Parathyroid adenoma (tissue), 2 donors: ENCODE data around the gene CR1.
"Not testable (repeated sequence)": the region's sequence is repeated elsewhere in the genome, so short reads cannot be mapped to it uniquely, and the experiment has no call there.

Experiments used
- H2AFZ ChIP-seq: fragments of 300-600 bp; sonication (generic); one replicate; pipeline ENCODE4 v1.7.0; 2017; ENCODE audit warnings: antibody characterized with exemption, mild to moderate bottlenecking
- H3K27ac ChIP-seq: fragments of 300-600 bp; sonication (generic); one replicate; pipeline ENCODE4 v1.7.0; 2017
- H3K27me3 ChIP-seq: fragments of 300-600 bp; sonication (generic); one replicate; pipeline ENCODE4 v1.7.0; 2017; ENCODE audit warnings: low read length; ENCODE audit not compliant: control insufficient read depth, insufficient read depth
- H3K36me3 ChIP-seq: fragments of 300-600 bp; sonication (generic); one replicate; pipeline ENCODE4 v1.7.0; 2017; ENCODE audit warnings: low read length; ENCODE audit not compliant: control insufficient read depth, insufficient read depth
- H3K4me1 ChIP-seq: fragments of 300-600 bp; sonication (generic); one replicate; pipeline ENCODE4 v1.7.0; 2017; ENCODE audit warnings: control low read depth
- H3K4me2 ChIP-seq: fragments of 300-600 bp; sonication (generic); one replicate; pipeline ENCODE4 v1.7.0; 2017; ENCODE audit warnings: low read length
- H3K4me3 ChIP-seq: fragments of 300-600 bp; sonication (generic); one replicate; pipeline ENCODE4 v1.7.0; 2017; ENCODE audit warnings: low read depth, low read length
- H3K79me2 ChIP-seq: fragments of 300-600 bp; sonication (generic); one replicate; pipeline ENCODE4 v1.7.0; 2017; ENCODE audit warnings: control low read depth
- H3K9ac ChIP-seq: fragments of 300-600 bp; sonication (generic); one replicate; pipeline ENCODE4 v1.7.0; 2017; ENCODE audit warnings: mild to moderate bottlenecking
- H3K9me3 ChIP-seq: fragments of 300-600 bp; sonication (generic); one replicate; pipeline ENCODE4 v1.7.0; 2017; ENCODE audit warnings: low read length; ENCODE audit not compliant: control insufficient read depth
- CTCF ChIP-seq: fragments of 300-600 bp; sonication (generic); IDR thresholded peaks from one replicate; pipeline ENCODE4 v1.7.0; 2017; ENCODE audit warnings: antibody characterized with exemption, mild to moderate bottlenecking
- donor health status: primary hyperparathyroidism.

Gene CR1

GRCh38 chr1:207493212-207493611 is 2.7 kb upstream of the CR1 start:
- Histone ChIP-seq H3K9me3 (no peaks in the 10 kb centered on the region), H2AFZ (no peak overlapping the region), H3K27ac (no peak overlapping the region), H3K79me2 (no peaks in the 10 kb centered on the region), H3K4me3 (no peak overlapping the region), H3K27me3 (no peaks in the 10 kb centered on the region), H3K36me3 (no peaks in the 10 kb centered on the region), H3K4me1 (no peaks in the 10 kb centered on the region), H3K9ac (no peak overlapping the region), H3K4me2 (no peak overlapping the region)
- no peak for TF ChIP-seq CTCF

GRCh38 chr1:207494171-207494570 is 1.8 kb upstream of the CR1 start:
- no peaks in the 10 kb centered on the region for H3K9me3 ChIP-seq
- no peak for TF ChIP-seq CTCF

DNA sequence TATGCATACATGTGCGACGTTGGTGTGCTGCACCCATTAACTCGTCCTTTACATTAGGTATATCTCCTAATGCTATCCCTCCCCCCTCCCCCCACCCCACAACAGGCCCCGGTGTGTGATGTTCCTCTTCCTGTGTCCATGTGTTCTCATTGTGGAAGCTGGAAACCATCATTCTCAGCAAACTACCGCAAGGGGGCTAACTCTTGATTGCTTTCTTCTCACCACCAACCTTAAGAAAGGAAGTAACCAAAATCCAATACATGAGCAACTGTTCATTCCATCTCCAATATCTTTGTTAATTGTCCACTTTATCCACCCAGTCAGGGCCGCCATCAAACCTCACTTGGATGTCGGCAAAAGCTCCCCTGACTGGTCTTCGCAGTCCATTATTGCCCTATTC is 676 bp upstream of the CR1 start:
- H3K79me2 ChIP-seq, H3K9me3 ChIP-seq, H3K4me1 ChIP-seq, H3K9ac ChIP-seq, H3K27me3 ChIP-seq, H3K27ac ChIP-seq, H3K36me3 ChIP-seq, H2AFZ ChIP-seq, H3K4me2 ChIP-seq: not testable (repeated sequence)
- H3K4me3 ChIP-seq, result peak overlapping the region; percentile 9

More at GRCh38 chr1:207494171-207494570, 1.8 kb upstream of the CR1 start:
- H3K27me3 ChIP-seq, result no peaks in the 10 kb centered on the region
- no peak overlapping the region for H3K4me2 ChIP-seq
- no peaks in the 10 kb centered on the region for H3K79me2 ChIP-seq
- no peak overlapping the region for H3K9ac ChIP-seq
- no peaks in the 10 kb centered on the region for H3K36me3 ChIP-seq
- no peaks in the 10 kb centered on the region for H3K4me1 ChIP-seq
- no peak overlapping the region for H2AFZ ChIP-seq
- H3K4me3 ChIP-seq, result no peak overlapping the region
- H3K27ac ChIP-seq, result no peak overlapping the region

DNA sequence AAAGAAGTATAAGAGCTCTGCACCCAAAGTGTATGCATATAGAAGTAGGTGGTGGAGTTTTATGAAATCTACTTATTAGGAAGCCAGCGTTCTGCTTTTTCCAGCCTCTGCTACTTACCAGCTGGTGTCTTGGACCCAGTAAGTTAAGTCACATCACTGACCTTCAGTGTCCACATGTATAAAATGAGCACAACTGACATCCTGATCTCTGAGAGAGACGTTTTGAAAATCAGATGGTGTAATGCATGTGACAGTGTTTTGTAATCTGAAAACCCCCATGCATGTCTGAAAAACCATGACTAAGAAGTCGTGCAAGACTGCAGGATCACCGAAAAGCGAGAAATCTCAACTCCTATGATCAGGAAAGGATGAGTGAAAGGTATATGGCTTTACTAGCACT is 2.0 kb downstream of the CR1 start:
- Histone ChIP-seq H3K27me3 (no peaks in the 10 kb centered on the region), H3K4me1 (no peaks in the 10 kb centered on the region), H3K9me3 (no peaks in the 10 kb centered on the region), H2AFZ (no peak overlapping the region), H3K9ac (no peak overlapping the region), H3K27ac (no peak overlapping the region), H3K36me3 (no peaks in the 10 kb centered on the region), H3K4me3 (no peak overlapping the region), H3K79me2 (no peaks in the 10 kb centered on the region), H3K4me2 (no peak overlapping the region)
- TF ChIP-seq CTCF, result no peak

- Histone ChIP-seq H3K4me2 (no peak overlapping the region), H3K36me3 (no peaks in the 10 kb centered on the region), H3K79me2 (no peaks in the 10 kb centered on the region), H3K27ac (no peak overlapping the region), H3K9me3 (no peaks in the 10 kb centered on the region), H3K4me3 (no peak overlapping the region), H3K9ac (no peak overlapping the region), H3K4me1 (no peaks in the 10 kb centered on the region), H3K27me3 (no peaks in the 10 kb centered on the region), H2AFZ (no peak overlapping the region)
- TF ChIP-seq CTCF, result peak; percentile 30
These were observed 3.6 kb downstream of the CR1 start for GRCh38 chr1:207499573-207499972.
